Nephron progenitor cell (in vitro differentiated cells): ENCODE results near the gene GYG1.

Source experiments
- DNase-seq: peaks from one replicate; pipeline ENCODE4 v3.0.0; 2021
- H3K27ac Mint-ChIP-seq: 2 replicates; pipeline ENCODE4 v1.8.0; 2021; ENCODE audit warnings: mild to moderate bottlenecking, moderate library complexity, mixed read lengths
- H3K27me3 Mint-ChIP-seq: 2 replicates; pipeline ENCODE4 v1.8.0; 2021; ENCODE audit warnings: mild to moderate bottlenecking, low read depth, mixed read lengths; ENCODE audit not compliant: poor library complexity
- H3K36me3 Mint-ChIP-seq: 2 replicates; pipeline ENCODE4 v1.8.0; 2021; ENCODE audit warnings: low read depth, mixed read lengths
- H3K4me1 Mint-ChIP-seq: 2 replicates; pipeline ENCODE4 v1.8.0; 2021; ENCODE audit warnings: mixed read lengths
- H3K4me3 Mint-ChIP-seq: 2 replicates; pipeline ENCODE4 v1.8.0; 2021; ENCODE audit warnings: mild to moderate bottlenecking, moderate library complexity, mixed read lengths
- H3K9me3 Mint-ChIP-seq: 2 replicates; pipeline ENCODE4 v1.8.0; 2021; ENCODE audit warnings: mild to moderate bottlenecking, moderate library complexity, mixed read lengths
- TF ChIP-seq, protein P1 (sequence below): fragments of 200-600 bp; sonication (generic); IDR thresholded peaks from 2 replicates; pipeline ENCODE4 v1.5.0; 2021; ENCODE audit warnings: antibody characterized with exemption

GYG1 gene

DNA sequence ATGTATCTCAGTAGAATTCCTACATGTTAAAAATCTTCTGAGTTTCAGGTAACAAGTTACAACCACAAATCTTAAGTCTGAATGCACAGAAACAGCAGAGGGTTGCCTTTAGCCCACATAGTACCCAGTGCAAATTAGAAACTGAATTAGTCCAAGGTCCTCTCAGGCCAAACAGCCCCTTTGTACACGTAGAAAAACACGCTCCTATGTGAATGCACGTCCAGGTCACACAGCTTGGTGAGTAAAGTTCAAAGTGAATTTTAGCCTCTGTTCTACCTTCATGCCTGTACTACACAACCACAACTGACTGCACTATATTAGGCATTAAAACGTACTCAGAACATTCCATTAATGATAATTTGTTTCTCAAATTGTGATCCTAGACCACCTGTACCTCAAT lies 46.3 kb downstream of the GYG1 start:
- Mint-ChIP-seq H3K36me3 (peaks cover 72% of the 10 kb centered on the region), H3K27ac (no peak overlapping the region), H3K4me1 (peaks cover 8% of the 10 kb centered on the region), H3K9me3 (no peaks in the 10 kb centered on the region), H3K4me3 (no peak overlapping the region), H3K27me3 (no peaks in the 10 kb centered on the region)
- TF ChIP-seq, protein P1, sequence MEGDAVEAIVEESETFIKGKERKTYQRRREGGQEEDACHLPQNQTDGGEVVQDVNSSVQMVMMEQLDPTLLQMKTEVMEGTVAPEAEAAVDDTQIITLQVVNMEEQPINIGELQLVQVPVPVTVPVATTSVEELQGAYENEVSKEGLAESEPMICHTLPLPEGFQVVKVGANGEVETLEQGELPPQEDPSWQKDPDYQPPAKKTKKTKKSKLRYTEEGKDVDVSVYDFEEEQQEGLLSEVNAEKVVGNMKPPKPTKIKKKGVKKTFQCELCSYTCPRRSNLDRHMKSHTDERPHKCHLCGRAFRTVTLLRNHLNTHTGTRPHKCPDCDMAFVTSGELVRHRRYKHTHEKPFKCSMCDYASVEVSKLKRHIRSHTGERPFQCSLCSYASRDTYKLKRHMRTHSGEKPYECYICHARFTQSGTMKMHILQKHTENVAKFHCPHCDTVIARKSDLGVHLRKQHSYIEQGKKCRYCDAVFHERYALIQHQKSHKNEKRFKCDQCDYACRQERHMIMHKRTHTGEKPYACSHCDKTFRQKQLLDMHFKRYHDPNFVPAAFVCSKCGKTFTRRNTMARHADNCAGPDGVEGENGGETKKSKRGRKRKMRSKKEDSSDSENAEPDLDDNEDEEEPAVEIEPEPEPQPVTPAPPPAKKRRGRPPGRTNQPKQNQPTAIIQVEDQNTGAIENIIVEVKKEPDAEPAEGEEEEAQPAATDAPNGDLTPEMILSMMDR, result no peak
- no peak for DNase-seq

DNA sequence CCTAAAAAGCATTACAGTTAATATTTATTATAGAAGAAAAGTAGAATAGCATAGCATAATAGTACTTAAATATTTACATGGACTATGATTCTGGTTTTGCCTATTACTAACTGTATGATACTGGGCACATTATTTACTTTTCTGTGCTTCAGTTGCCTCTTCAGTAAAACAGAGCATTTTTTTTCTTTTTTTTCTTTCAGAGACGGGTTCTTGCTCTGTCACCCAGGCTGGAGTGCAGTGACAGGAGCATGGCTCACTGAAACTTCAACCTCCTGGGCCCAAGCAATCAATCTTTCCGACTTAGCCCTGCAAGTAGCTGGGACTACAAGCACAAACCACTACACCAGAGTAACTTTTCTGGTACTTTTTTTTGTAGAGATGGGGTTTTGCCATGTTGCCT lies 47.0 kb downstream of the GYG1 start:
- H3K36me3 Mint-ChIP-seq, result peaks cover 70% of the 10 kb centered on the region
- no peak overlapping the region for H3K4me3 Mint-ChIP-seq
- no peaks in the 10 kb centered on the region for H3K9me3 Mint-ChIP-seq

DNA sequence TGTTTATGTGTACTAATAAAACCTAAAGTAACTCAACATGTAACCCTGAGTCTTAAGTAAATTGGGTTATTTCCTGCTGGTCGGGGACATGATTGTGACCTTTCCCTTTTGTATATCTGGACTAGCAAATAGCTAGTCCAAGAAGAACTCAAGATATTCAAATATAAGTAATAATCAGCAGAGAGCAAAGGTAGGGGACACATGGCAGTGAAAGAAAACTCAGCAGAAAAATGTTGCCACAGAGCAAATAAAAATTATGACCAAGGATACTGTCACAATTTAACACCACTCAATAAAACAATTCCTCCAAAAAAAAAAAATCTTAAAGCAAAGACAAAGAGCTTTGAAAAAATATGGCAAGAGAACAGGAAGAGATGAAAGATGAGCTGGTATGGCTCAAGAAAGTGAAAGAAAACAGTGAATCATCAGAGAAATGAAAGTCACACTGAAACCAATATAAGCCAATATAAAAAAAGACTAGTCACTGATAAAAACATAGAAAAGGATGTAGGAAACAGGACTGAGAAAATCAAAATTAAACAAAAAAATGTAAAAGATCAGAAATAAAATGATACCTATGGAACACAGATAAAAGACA lies 51.5 kb downstream of the GYG1 start:
- no peak overlapping the region for H3K4me3 Mint-ChIP-seq
- H3K27me3 Mint-ChIP-seq, result no peaks in the 10 kb centered on the region
- TF ChIP-seq, protein P1, result no peak
- no peak for DNase-seq
- H3K27ac Mint-ChIP-seq, result no peak overlapping the region
- H3K4me1 Mint-ChIP-seq, result peaks cover 8% of the 10 kb centered on the region
- no peaks in the 10 kb centered on the region for H3K9me3 Mint-ChIP-seq
- H3K36me3 Mint-ChIP-seq, result peaks cover 63% of the 10 kb centered on the region

More for the DNA sequence above, 47.0 kb downstream of the GYG1 start:
- DNase-seq, result no peak
- Mint-ChIP-seq H3K4me1 (peaks cover 8% of the 10 kb centered on the region), H3K27ac (peak overlapping the region; percentile 54), H3K27me3 (no peaks in the 10 kb centered on the region)
- TF ChIP-seq, protein P1, result no peak

DNA sequence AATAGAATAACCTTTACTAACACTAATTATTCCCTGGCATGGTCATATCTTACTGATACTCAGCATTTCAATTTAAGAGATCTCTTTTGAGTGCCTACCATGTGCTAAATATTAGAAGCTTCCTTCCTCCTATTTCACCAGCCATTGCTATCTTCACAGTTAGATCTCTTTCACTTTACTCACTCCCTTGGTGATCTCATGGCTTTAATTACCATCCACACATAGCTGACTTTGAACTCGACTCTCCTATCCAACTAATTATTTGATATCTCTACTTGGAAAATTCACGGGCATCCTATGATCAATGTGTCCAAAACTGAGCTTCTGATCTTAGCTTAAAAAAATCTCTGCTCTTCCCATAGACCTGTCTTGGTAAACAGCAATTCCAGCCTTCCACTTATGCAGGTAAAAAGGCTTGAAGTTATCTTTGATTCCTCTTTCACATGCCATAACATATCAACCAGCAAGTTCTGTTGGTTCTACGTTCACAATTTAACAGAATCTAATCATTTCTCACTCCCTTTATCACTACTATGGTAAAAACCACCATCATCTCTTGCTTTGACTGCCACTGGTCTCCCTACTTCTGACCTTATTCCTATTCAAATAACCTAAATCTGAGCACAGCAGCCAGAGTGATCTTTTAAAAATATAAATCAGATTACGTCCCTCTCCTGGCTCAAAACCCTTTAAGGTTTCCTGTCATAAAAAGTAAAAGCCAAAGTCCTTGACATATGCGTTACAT lies 53.2 kb downstream of the GYG1 start:
- H3K36me3 Mint-ChIP-seq, result peaks cover 64% of the 10 kb centered on the region
- H3K27ac Mint-ChIP-seq, result peak overlapping the region; percentile 18
- no peaks in the 10 kb centered on the region for H3K27me3 Mint-ChIP-seq
- no peaks in the 10 kb centered on the region for H3K4me1 Mint-ChIP-seq
- H3K4me3 Mint-ChIP-seq, result no peak overlapping the region
- TF ChIP-seq, protein P1, result no peak
- H3K9me3 Mint-ChIP-seq, result no peaks in the 10 kb centered on the region
- DNase-seq, result no peak

DNA sequence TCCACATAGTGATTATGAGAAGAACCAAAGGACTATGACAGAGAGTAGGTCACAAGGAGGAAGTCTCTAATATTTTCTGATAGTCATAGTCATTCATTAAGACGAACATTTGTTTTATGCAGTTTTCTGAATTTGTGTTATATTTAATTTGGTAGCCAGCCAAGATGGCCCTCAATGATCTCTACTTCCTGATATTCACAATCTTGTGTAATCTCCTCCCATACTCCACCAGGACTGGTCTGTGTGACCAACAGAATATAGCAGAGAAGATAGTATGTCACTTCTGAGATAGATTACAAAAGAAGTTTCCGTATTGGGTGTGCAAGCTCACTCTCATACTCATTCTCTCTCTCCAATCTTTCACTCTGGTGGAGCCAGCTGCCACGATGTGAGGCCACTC lies 64.2 kb downstream of the GYG1 start:
- TF ChIP-seq, protein P1, result no peak
- DNase-seq, result no peak
- H3K27me3 Mint-ChIP-seq, result no peaks in the 10 kb centered on the region
- H3K9me3 Mint-ChIP-seq, result no peaks in the 10 kb centered on the region
- H3K27ac Mint-ChIP-seq, result no peak overlapping the region
- H3K4me1 Mint-ChIP-seq, result no peaks in the 10 kb centered on the region
- H3K4me3 Mint-ChIP-seq, result no peak overlapping the region
- H3K36me3 Mint-ChIP-seq, result peaks cover 88% of the 10 kb centered on the region

DNA sequence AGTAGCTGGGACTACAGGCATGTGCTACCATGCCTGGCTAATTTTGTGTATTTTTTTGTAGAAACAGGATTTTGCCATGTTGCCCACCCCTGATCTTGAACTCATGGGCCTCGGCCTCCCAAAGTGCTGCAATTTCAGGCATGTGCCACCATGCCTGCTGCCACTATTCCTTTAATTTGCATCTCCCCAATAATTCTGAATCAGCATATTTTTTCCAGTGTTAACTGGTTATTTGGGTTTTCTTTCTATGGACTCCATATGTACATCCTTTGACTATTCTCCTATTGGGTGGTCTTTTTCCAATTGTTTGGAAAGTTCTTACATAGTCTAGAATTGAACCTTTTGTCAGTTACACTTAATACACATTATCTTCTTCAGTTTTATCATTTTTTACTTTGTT lies 66.9 kb downstream of the GYG1 start:
- DNase-seq, result no peak
- Mint-ChIP-seq H3K4me1 (no peaks in the 10 kb centered on the region), H3K27ac (no peak overlapping the region), H3K27me3 (no peaks in the 10 kb centered on the region), H3K36me3 (peaks cover 81% of the 10 kb centered on the region), H3K4me3 (no peak overlapping the region), H3K9me3 (no peaks in the 10 kb centered on the region)
- TF ChIP-seq, protein P1, result no peak
